SK-N-SH (cell line): ENCODE measurements around the gene ZNF142. TPM values are rescaled to one million over a fixed set of nuclear protein-coding genes. Genes with fewer than 3 reads are reported as not detected.
A peak's percentile ranks its signal among the peaks of the same experiment; 100 is the strongest.

Experiments used
- CTCF ChIA-PET: fragments of 300-600, 350-600 bp; formaldehyde crosslinking; extraction: SDS; loops from one replicate; lab custom pipeline; 2021; lab: Yijun Ruan, JAX
- POLR2A ChIA-PET: fragments of 350-600 bp; sonication (Branson Sonifier 250); formaldehyde crosslinking; extraction: SDS; loops from one replicate; lab custom pipeline; 2020; ENCODE audit warnings: antibody characterized with exemption, inconsistent platforms; lab: Yijun Ruan, JAX
- DNase-seq: peaks from one replicate; pipeline ENCODE4 v3.0.0; 2012
- H2AFZ ChIP-seq: fragments of 200-600 bp; sonication (generic); 2 replicates; pipeline ENCODE4 v1.8.1; 2016; ENCODE audit warnings: antibody characterized with exemption, mild to moderate bottlenecking, low read depth
- H3F3A ChIP-seq: fragments of 200-600 bp; sonication (generic); replicated peaks from 2 replicates; pipeline ENCODE3; 2016; ENCODE audit warnings: antibody characterized with exemption, mild to moderate bottlenecking; ENCODE audit not compliant: insufficient read depth
- H3K27ac ChIP-seq, 2 experiments: fragments of 200-500 bp in 1 of 2; fragments of 200-600 bp in 1 of 2; sonication (Bioruptor generic) in 1 of 2; sonication (generic), shearing (Covaris generic) in 1 of 2; 2 replicates each; pipeline versions ENCODE4 v1.5.1 to v1.6.1; 2014 to 2016; ENCODE audit warnings: low read depth in 2 of 2, inconsistent platforms in 1 of 2, low read length in 1 of 2, mild to moderate bottlenecking in 1 of 2, mixed read lengths in 1 of 2
- H3K27me3 ChIP-seq: fragments of 200-600 bp; sonication (generic), shearing (Covaris generic); 2 replicates; pipeline ENCODE4 v1.6.1; 2016; ENCODE audit warnings: mixed run types; ENCODE audit not compliant: insufficient read depth
- H3K36me3 ChIP-seq, 2 experiments: fragments of 200-500 bp in 1 of 2; fragments of 200-600 bp in 1 of 2; sonication (Bioruptor generic) in 1 of 2; sonication (generic) in 1 of 2; replicated peaks in 1 of 2; 2 replicates each; pipeline versions ENCODE3 to v1.5.1; 2014 to 2016; ENCODE audit warnings: low read length in 1 of 2, mild to moderate bottlenecking in 1 of 2; ENCODE audit not compliant: insufficient read depth in 2 of 2, control insufficient read depth in 1 of 2
- H3K4me1 ChIP-seq, 2 experiments: fragments of 200-500 bp in 1 of 2; fragments of 200-600 bp in 1 of 2; sonication (Bioruptor generic) in 1 of 2; sonication (generic), shearing (Covaris generic) in 1 of 2; 2 replicates each; pipeline versions ENCODE4 v1.5.1 to v1.6.1; 2014 to 2016; ENCODE audit warnings: low read depth in 1 of 2, low read length in 1 of 2, mixed run types in 1 of 2; ENCODE audit not compliant: insufficient read depth in 2 of 2, control insufficient read depth in 1 of 2
- H3K4me2 ChIP-seq: fragments of 200-600 bp; sonication (generic), shearing (Covaris generic); 2 replicates; pipeline ENCODE4 v1.6.1; 2017; ENCODE audit warnings: mixed run types
- H3K4me3 ChIP-seq, 2 experiments: fragments of 200-500 bp in 1 of 2; fragments of 200-600 bp in 1 of 2; sonication (Bioruptor generic) in 1 of 2; sonication (generic), shearing (Covaris generic) in 1 of 2; 2 replicates each; pipeline versions ENCODE4 v1.5.1 to v1.8.1; 2014 to 2016; ENCODE audit warnings: low read depth in 2 of 2, inconsistent platforms in 1 of 2, low read length in 1 of 2, mild to moderate bottlenecking in 1 of 2, mixed read lengths in 1 of 2, moderate library complexity in 1 of 2
- H3K79me2 ChIP-seq: fragments of 200-600 bp; sonication (generic); 2 replicates; pipeline ENCODE4 v1.8.1; 2017; ENCODE audit warnings: mild to moderate bottlenecking; ENCODE audit not compliant: insufficient read depth
- H3K9ac ChIP-seq: fragments of 200-600 bp; sonication (generic); 2 replicates; pipeline ENCODE4 v1.6.1; 2017; ENCODE audit warnings: mixed run types
- H3K9me2 ChIP-seq: fragments of 200-600 bp; sonication (generic); 2 replicates; pipeline ENCODE4 v1.6.1; 2017; ENCODE audit warnings: mixed run types
- H3K9me3 ChIP-seq: fragments of 200-600 bp; sonication (generic); 2 replicates; pipeline ENCODE4 v1.6.1; 2017; ENCODE audit warnings: mixed run types, mild to moderate bottlenecking, moderate library complexity
- H4K20me1 ChIP-seq: fragments of 200-600 bp; sonication (generic); 2 replicates; pipeline ENCODE4 v1.6.1; 2017; ENCODE audit warnings: mild to moderate bottlenecking, mixed run types; ENCODE audit not compliant: insufficient read depth
- CHD2 ChIP-seq: fragments of 150-350 bp; IDR thresholded peaks from 2 replicates; pipeline ENCODE4 v1.6.1; 2018; ENCODE audit warnings: low read length; ENCODE audit not compliant: partially characterized antibody
- CTCF ChIP-seq: fragments of 200-600 bp; sonication (generic); IDR thresholded peaks from 2 replicates; pipeline ENCODE4 v1.6.1; 2017; ENCODE audit warnings: antibody characterized with exemption, mild to moderate bottlenecking, moderate library complexity
- EP300 ChIP-seq, 2 experiments: IDR thresholded peaks; 2 replicates each; pipeline versions ENCODE4 v1.4.0 to v1.6.1; 2012; ENCODE audit warnings: borderline replicate concordance in 1 of 2, low read depth in 1 of 2, low read length in 1 of 2
- EZH2phosphoT487 ChIP-seq: fragments of 200-600 bp; sonication (generic); IDR thresholded peaks from 2 replicates; pipeline ENCODE4 v1.6.1; 2017; ENCODE audit warnings: low read depth, mixed run types, mild to moderate bottlenecking, antibody characterized with exemption, moderate library complexity, borderline replicate concordance
- GABPA ChIP-seq: IDR thresholded peaks from 2 replicates; pipeline ENCODE4 v1.4.0; 2012; ENCODE audit warnings: low read depth, mild to moderate bottlenecking
- GATA2 ChIP-seq: sonication (generic); formaldehyde crosslinking; IDR thresholded peaks from 2 replicates; pipeline ENCODE4 v1.5.0; 2020; ENCODE audit warnings: mild to moderate bottlenecking, missing genetic modification reagents
- JUND ChIP-seq: IDR thresholded peaks from 2 replicates; pipeline ENCODE4 v1.4.0; 2012
- MXI1 ChIP-seq: IDR thresholded peaks from 2 replicates; pipeline ENCODE4 v1.6.1; 2012; ENCODE audit warnings: mild to moderate bottlenecking, low read depth, low read length, improper control_type of control experiment
- NFIC ChIP-seq: IDR thresholded peaks from 2 replicates; pipeline ENCODE4 v1.4.0; 2012; ENCODE audit warnings: borderline replicate concordance
- PBX3 ChIP-seq: IDR thresholded peaks from 2 replicates; pipeline ENCODE4; 2012
- RAD21 ChIP-seq: IDR thresholded peaks from 2 replicates; pipeline ENCODE4 v1.6.1; 2012; ENCODE audit warnings: mild to moderate bottlenecking, low read length
- RCOR1 ChIP-seq: fragments of 150-350 bp; IDR thresholded peaks from 2 replicates; pipeline ENCODE4 v1.6.1; 2017; ENCODE audit warnings: antibody characterized with exemption, low read length
- RFX5 ChIP-seq: IDR thresholded peaks from 2 replicates; pipeline ENCODE4 v1.6.1; 2012; ENCODE audit warnings: mild to moderate bottlenecking, improper control_type of control experiment, low read length
- SMC3 ChIP-seq: IDR thresholded peaks from 2 replicates; pipeline ENCODE4 v1.6.1; 2012; ENCODE audit warnings: low read depth, low read length, improper control_type of control experiment
- TAF1 ChIP-seq: IDR thresholded peaks from 2 replicates; pipeline ENCODE4 v1.6.1; 2012; ENCODE audit warnings: low read depth, mild to moderate bottlenecking, low read length, moderate library complexity, borderline replicate concordance
- TCF12 ChIP-seq: IDR thresholded peaks from 2 replicates; pipeline ENCODE4 v1.4.0; 2012
- TEAD4 ChIP-seq: IDR thresholded peaks from 2 replicates; pipeline ENCODE4 v1.4.0; 2012; ENCODE audit warnings: mild to moderate bottlenecking, borderline replicate concordance; ENCODE audit not compliant: insufficient read depth
- USF2 ChIP-seq: fragments of 150-350 bp; IDR thresholded peaks from 2 replicates; pipeline ENCODE4 v1.6.1; 2017; ENCODE audit warnings: antibody characterized with exemption, low read length, low read depth, borderline replicate concordance
- YY1 ChIP-seq: IDR thresholded peaks from 2 replicates; pipeline ENCODE4 v1.4.0; 2012; ENCODE audit warnings: low read depth, mild to moderate bottlenecking
- WGBS: methylation state at CpG from one replicate; pipeline ENCODE4 v1.1.6; 2017; ENCODE audit warnings: low lambda C conversion rate; 5-methylcytosine and 5-hydroxymethylcytosine counted together
- polyA plus RNA-seq, 3 experiments: library from polyadenylated mRNA; depleted of rRNA; stranded (reverse); fragments of >200 nt; gene quantifications; 2 replicates each; pipeline ENCODE4 v1.2.3, GENCODE V29; 2012
- TF ChIP-seq, protein P1 (sequence below): fragments of 150-350 bp; IDR thresholded peaks from 2 replicates; pipeline ENCODE4 v1.6.1; 2016; ENCODE audit warnings: mild to moderate bottlenecking, low read depth, low read length
- TF ChIP-seq, protein P2 (sequence below): IDR thresholded peaks from 2 replicates; pipeline ENCODE4 v1.4.0; 2012; ENCODE audit warnings: low read depth

Gene ZNF142
- polyA plus RNA-seq, 1 of the 3 experiments (the other 2 are of a cell fraction), result 8.1 TPM

DNA sequence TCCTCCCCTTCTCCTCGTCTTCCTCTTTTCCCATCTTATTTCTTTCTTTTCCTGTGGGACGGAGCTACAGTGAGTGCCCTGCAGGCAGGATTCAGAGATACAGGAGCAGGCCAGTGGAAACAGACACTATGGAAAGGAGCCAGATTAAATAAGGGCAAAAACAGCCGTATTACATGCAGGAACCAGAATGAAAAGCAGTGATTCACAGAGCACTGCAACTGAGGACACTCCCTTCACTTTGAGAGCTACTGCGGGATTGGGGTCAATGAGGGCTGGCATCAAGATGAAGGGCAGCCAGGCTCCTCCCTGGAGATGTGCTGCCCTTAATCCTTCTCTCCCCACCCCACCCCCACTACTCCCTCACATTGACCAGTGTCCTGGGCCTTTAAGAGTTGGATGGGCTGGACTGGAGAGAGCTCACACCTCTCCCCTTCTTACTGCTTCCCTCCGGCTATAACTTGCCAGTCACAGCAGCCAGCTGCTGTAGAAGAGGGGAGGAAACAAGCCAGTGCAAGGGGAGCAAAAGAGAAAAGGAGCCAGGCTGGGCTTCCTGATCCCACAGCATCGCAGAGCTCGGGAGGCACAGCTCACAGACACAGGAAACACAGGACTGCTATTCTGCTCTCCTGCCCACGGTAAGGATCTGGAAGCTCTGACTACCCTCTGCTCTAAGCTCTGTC, 51.8 kb downstream of the ZNF142 start, which contains the start of gene PLCD4 (continued):
- TF ChIP-seq CTCF (peak; percentile 19; the same call in 1 of the 2 replicates), TCF12 (peak; percentile 39; the same call in 1 of the 2 replicates)

DNA sequence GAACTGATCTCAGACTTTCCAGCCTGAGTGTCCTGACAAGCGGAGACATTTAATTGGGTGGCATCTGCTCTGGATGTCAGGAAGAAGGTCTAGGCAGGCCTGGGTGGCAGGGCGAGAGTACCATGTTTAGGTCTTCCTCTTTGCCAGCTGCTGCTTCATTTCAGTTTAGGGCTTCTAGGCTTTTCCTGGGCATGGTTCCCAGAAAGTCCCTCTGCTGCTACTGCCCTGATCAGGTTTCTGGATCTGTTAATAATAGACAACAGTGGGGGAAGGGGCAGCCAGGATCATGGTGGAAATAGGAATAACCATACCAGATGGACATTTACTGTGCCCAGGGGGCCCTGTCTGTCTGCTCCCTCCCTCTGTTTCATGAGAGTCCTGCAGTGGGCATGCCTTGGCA, 54.0 kb downstream of the ZNF142 start:
- Histone ChIP-seq H3K27me3 (no peaks in the 10 kb centered on the region), H3K4me1 (peaks cover 10 to 25% of the 10 kb centered on the region in 2 experiments), H3K4me3 (no peak overlapping the region), H2AFZ (peak overlapping the region; percentile 71; the same call in 1 of the 2 replicates), H3F3A (peaks cover 5% of the 10 kb centered on the region), H3K9me2 (no peaks in the 10 kb centered on the region), H4K20me1 (no peaks in the 10 kb centered on the region), H3K36me3 (no peaks in the 10 kb centered on the region), H3K9me3 (no peaks in the 10 kb centered on the region), H3K27ac (peak overlapping the region; percentile 55 to 93; a peak in 3 of 4 replicates), H3K79me2 (no peaks in the 10 kb centered on the region), H3K4me2 (peak overlapping the region; percentile 68; the same call in 1 of the 2 replicates)
- 61% methylated on average over 2 of the region's 2 CpGs for WGBS
- peak; percentile 62 for DNase-seq
- POLR2A ChIA-PET, result no interaction called here
- TF ChIP-seq YY1 (no peak), RFX5 (no peak), PBX3 (peak; percentile 26; the same call in 1 of the 2 replicates), USF2 (no peak), SMC3 (peak; percentile 22; the same call in 1 of the 2 replicates), TCF12 (peak; percentile 76), MXI1 (peak; percentile 79), JUND (no peak), EZH2phosphoT487 (no peak), GATA2 (CRISPR knock-in tag) (peak; percentile 70), RAD21 (peak; percentile 23; the same call in 1 of the 2 replicates), NFIC (peak; percentile 78), TAF1 (no peak), RCOR1 (peak; percentile 66), TEAD4 (no peak), GABPA (no peak), CHD2 (peak; percentile 94), EP300 (IDR thresholded peaks at IDR 0.05; ENCODE audit: borderline replicate concordance in 1 of 2, low read depth in 1 of 2, low read length in 1 of 2) (peak in 1 of 2 experiments; percentile 88; a peak in 2 of 4 replicates)
- TF ChIP-seq, protein P1, sequence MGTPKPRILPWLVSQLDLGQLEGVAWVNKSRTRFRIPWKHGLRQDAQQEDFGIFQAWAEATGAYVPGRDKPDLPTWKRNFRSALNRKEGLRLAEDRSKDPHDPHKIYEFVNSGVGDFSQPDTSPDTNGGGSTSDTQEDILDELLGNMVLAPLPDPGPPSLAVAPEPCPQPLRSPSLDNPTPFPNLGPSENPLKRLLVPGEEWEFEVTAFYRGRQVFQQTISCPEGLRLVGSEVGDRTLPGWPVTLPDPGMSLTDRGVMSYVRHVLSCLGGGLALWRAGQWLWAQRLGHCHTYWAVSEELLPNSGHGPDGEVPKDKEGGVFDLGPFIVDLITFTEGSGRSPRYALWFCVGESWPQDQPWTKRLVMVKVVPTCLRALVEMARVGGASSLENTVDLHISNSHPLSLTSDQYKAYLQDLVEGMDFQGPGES, result no peak
- TF ChIP-seq, protein P2, sequence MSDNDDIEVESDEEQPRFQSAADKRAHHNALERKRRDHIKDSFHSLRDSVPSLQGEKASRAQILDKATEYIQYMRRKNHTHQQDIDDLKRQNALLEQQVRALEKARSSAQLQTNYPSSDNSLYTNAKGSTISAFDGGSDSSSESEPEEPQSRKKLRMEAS, result peak; percentile 66; the same call in 1 of the 2 replicates
- TF ChIP-seq, all 33 proteins: peak for 11
- CTCF ChIA-PET, result no interaction called here
- H3K9ac ChIP-seq, result no peak overlapping the region
